Adrenal gland (tissue), 12 donors: ENCODE measurements around the gene NXPH1. TPM values are rescaled to one million over a fixed set of nuclear protein-coding genes. Genes with fewer than 3 reads are reported as not detected.

Source experiments
- DNase-seq, 7 donors: peaks; one replicate each; pipeline ENCODE4 v3.0.0-alpha.2; 2019 to 2020
- H3K27ac ChIP-seq, 5 donors: fragments of 200-600 bp; sonication (generic) in 4 of 5; 1 replicate in 3 of 5; 2 replicates in 2 of 5; pipeline versions ENCODE4 v1.5.1 to v1.8.0; 2016 to 2020; ENCODE audit warnings: mild to moderate bottlenecking in 1 of 5
- H3K27me3 ChIP-seq: fragments of 200-600 bp; 2 replicates; pipeline ENCODE4 v1.8.0; 2021
- H3K36me3 ChIP-seq, 2 donors: fragments of 200-600 bp; replicated peaks in 1 of 2; 1 replicate in 1 of 2; 2 replicates in 1 of 2; pipeline versions ENCODE4 v1.5.1 to v1.8.0; 2018 to 2022
- H3K4me1 ChIP-seq, 2 donors: fragments of 200-600 bp; replicated peaks in 1 of 2; 1 replicate in 1 of 2; 2 replicates in 1 of 2; pipeline versions ENCODE4 v1.5.1 to v1.8.0; 2018 to 2021
- H3K4me3 ChIP-seq, 4 donors: fragments of 200-600 bp; sonication (generic) in 3 of 4; one replicate each; pipeline ENCODE4 v1.5.1; 2016 to 2018
- H3K9me3 ChIP-seq, 3 donors: fragments of 200-600 bp; sonication (generic) in 1 of 3; replicated peaks in 1 of 3; 1 replicate in 2 of 3; 2 replicates in 1 of 3; pipeline versions ENCODE4 v1.5.1 to v1.8.0; 2016 to 2021
- CTCF ChIP-seq, 6 experiments: fragments of 450-650 bp in 4 of 6; fragments of 200-600 bp in 2 of 6; sonication (generic) in 1 of 6; IDR thresholded peaks; 1 replicate in 5 of 6; 2 replicates in 1 of 6; pipeline versions ENCODE4 v1.5.1 to v1.8.0; 2016 to 2021; ENCODE audit warnings: antibody characterized with exemption in 6 of 6, mild to moderate bottlenecking in 2 of 6, moderate library complexity in 1 of 6
- POLR2A ChIP-seq, 2 donors: fragments of 450-650 bp; IDR thresholded peaks; one replicate each; pipeline ENCODE4 v1.6.1; 2017; ENCODE audit warnings: antibody characterized with exemption in 2 of 2, mild to moderate bottlenecking in 2 of 2, moderate library complexity in 1 of 2
- WGBS, 4 donors: extraction: QIAGEN DNeasy Blood & Tissue Kit in 2 of 4; methylation state at CpG; one replicate each; pipeline versions ENCODE4 v1.1.5 to v1.1.7; 2013 to 2017; 5-methylcytosine and 5-hydroxymethylcytosine counted together
- intact Hi-C, 2 donors: fragments of 100-400 bp; cut with DNase I; formaldehyde crosslinking; loops; one replicate each; pipeline versions ENCODE4 v1.14.1 to v1.15.0; 2022 to 2023
- polyA plus RNA-seq, 3 donors: library from polyadenylated mRNA; stranded (reverse); fragments of 200-250 nt in 2 of 3; fragments of 350-450 nt in 1 of 3; fragmentation: Illumina TruSeq in 1 of 3; extraction: RNeasy Lipid Tissue Mini Kit (QIAGEN cat#74804) in 1 of 3; gene quantifications; one replicate each; pipeline ENCODE4 v1.2.3, GENCODE V29; 2013 to 2014
- total RNA-seq, 9 donors: library from RNA; depleted of rRNA in 4 of 9; stranded (reverse); fragments of >200 nt in 4 of 9; fragments of 120-200 nt in 1 of 9; fragmentation: NEBNext Ultra II Directional in 1 of 9; extraction: Animal tissue kit (Norgen Biotek cat#: 25700) in 1 of 9; gene quantifications; one replicate each; pipeline versions ENCODE4 v1.1.0 to v1.2.4, GENCODE V29; 2013 to 2023
- donor health status: healthy with polysubstance abuse.
- donor health status: Bipolar disorder and iron deficiency.
- donor health status: DM: yes; HTN: yes; CAD: no.
- donor health status: DM: no; HTN: no; CAD: no.
- donor health status: DM: no; HTN: no; CAD: no.
- donor health status: DM: yes; HTN: yes; CAD: no.

NXPH1 gene
- total and polyA plus RNA-seq, 12 donors, result 6.8 to 80.2 (median 40.7) TPM

DNA sequence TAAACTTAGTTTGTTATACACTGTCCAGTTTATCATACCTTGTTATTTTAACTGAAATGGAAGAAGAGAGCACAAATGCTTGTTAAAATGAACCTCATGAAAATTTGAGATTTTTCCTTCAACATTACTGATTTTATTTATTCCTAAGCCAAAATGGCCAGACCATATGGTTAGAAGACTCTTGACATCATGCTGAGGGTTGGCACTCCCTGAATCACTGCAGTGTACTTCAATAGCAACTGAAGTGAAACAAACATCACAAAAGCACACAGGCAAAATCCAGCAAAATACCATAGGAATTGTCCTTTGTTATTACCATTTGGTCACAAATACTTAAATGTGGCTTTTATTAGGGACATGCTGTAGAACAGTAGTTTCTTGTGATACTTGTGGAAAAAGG is 347.8 kb downstream of the NXPH1 start:
- Histone ChIP-seq H3K4me1 (no peaks in the 10 kb centered on the region), H3K27me3 (no peaks in the 10 kb centered on the region), H3K36me3 (no peaks in the 10 kb centered on the region), H3K9me3 (no peaks in the 10 kb centered on the region), H3K4me3 (no peak overlapping the region), H3K27ac (no peak overlapping the region)
- intact Hi-C loops, result loop anchor here in 1 of 2 donors (10.0 kb wide), 1 partner anchor 356 kb away; no protein-coding TSS in a partner anchor
- DNase-seq, result no peak
- TF ChIP-seq POLR2A (IDR thresholded peaks at IDR 0.05), result no peak
- TF ChIP-seq CTCF (IDR thresholded peaks at IDR 0.05), result no peak

GRCh38 chr7:8783229-8783628 is 349.8 kb downstream of the NXPH1 start:
- H3K27ac ChIP-seq, result no peak overlapping the region
- intact Hi-C loops, result loop anchor here in 1 of 2 donors (10.0 kb wide), 1 partner anchor 358 kb away; no protein-coding TSS in a partner anchor
- H3K27me3 ChIP-seq, result no peaks in the 10 kb centered on the region
- H3K9me3 ChIP-seq, result no peaks in the 10 kb centered on the region
- WGBS, 4 donors, result 49 to 56% (median 50%) methylated on average over 2 of the region's 2 CpGs
- H3K4me1 ChIP-seq, result no peaks in the 10 kb centered on the region
- no peaks in the 10 kb centered on the region for H3K36me3 ChIP-seq
- no peak for TF ChIP-seq CTCF (IDR thresholded peaks at IDR 0.05)
- TF ChIP-seq POLR2A (IDR thresholded peaks at IDR 0.05), result no peak
- no peak for DNase-seq
- no peak overlapping the region for H3K4me3 ChIP-seq

GRCh38 chr7:8785081-8785480 is 351.7 kb downstream of the NXPH1 start:
- H3K4me1 ChIP-seq, result no peaks in the 10 kb centered on the region
- no peaks in the 10 kb centered on the region for H3K27me3 ChIP-seq
- no peak overlapping the region for H3K27ac ChIP-seq
- H3K9me3 ChIP-seq, result no peaks in the 10 kb centered on the region
- H3K36me3 ChIP-seq, result no peaks in the 10 kb centered on the region
- H3K4me3 ChIP-seq, result no peak overlapping the region
- TF ChIP-seq CTCF (IDR thresholded peaks at IDR 0.05), result no peak
- TF ChIP-seq POLR2A (IDR thresholded peaks at IDR 0.05), result no peak
- DNase-seq, result no peak
- intact Hi-C loops, result loop anchor here in 1 of 2 donors (10.0 kb wide), 1 partner anchor 360 kb away; no protein-coding TSS in a partner anchor

DNA sequence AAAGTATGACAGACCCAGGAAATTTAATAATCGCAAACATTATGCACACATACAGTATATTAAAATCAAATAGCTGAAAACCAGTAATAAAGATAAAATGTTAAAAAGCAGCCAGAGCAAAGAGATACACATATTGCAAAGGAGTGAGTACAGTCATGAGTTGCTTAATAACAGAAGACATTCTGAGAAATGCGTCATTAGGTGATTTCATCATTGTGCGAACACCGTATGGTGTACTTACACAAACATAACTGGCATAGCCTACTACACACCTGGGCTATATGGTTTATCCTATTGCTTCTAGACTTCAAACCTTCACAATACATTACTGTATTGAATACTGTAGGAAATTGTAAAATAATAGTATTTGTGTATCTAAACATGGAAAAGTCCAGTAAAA is 367.6 kb downstream of the NXPH1 start:
- Histone ChIP-seq H3K27ac (no peak overlapping the region), H3K4me1 (no peaks in the 10 kb centered on the region), H3K36me3 (no peaks in the 10 kb centered on the region), H3K9me3 (no peaks in the 10 kb centered on the region), H3K27me3 (no peaks in the 10 kb centered on the region), H3K4me3 (no peak overlapping the region)
- DNase-seq, result no peak
- TF ChIP-seq CTCF (IDR thresholded peaks at IDR 0.05), result no peak
- TF ChIP-seq POLR2A (IDR thresholded peaks at IDR 0.05), result no peak
- 94 to 98% (median 96%) methylated on average over 4 of the region's 4 CpGs for WGBS, 4 donors
- intact Hi-C loops, result no loop called here

Other genes starting within 250 kb of the NXPH1 start
- gene ICA1, start 171.4 kb upstream of the NXPH1 start, total RNA-seq, result 10 to 100 TPM in 2 of 9 donors, 1 to 10 TPM in 6, not detected in 1; 5.0 to 14.2 (median 6.8) TPM
- 10 to 100 TPM in 2 of 3 donors, 1 to 10 TPM in 1; 9.5 to 16.1 (median 13.1) TPM for gene ICA1, start 171.4 kb upstream of the NXPH1 start, polyA plus RNA-seq